ENCODE results near the gene ERMP1.
"Not testable (repeated sequence)": the region's sequence is repeated elsewhere in the genome, so short reads cannot be mapped to it uniquely, and the experiment has no call there.

Gene ERMP1, protein sequence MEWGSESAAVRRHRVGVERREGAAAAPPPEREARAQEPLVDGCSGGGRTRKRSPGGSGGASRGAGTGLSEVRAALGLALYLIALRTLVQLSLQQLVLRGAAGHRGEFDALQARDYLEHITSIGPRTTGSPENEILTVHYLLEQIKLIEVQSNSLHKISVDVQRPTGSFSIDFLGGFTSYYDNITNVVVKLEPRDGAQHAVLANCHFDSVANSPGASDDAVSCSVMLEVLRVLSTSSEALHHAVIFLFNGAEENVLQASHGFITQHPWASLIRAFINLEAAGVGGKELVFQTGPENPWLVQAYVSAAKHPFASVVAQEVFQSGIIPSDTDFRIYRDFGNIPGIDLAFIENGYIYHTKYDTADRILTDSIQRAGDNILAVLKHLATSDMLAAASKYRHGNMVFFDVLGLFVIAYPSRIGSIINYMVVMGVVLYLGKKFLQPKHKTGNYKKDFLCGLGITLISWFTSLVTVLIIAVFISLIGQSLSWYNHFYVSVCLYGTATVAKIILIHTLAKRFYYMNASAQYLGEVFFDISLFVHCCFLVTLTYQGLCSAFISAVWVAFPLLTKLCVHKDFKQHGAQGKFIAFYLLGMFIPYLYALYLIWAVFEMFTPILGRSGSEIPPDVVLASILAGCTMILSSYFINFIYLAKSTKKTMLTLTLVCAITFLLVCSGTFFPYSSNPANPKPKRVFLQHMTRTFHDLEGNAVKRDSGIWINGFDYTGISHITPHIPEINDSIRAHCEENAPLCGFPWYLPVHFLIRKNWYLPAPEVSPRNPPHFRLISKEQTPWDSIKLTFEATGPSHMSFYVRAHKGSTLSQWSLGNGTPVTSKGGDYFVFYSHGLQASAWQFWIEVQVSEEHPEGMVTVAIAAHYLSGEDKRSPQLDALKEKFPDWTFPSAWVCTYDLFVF

DNA sequence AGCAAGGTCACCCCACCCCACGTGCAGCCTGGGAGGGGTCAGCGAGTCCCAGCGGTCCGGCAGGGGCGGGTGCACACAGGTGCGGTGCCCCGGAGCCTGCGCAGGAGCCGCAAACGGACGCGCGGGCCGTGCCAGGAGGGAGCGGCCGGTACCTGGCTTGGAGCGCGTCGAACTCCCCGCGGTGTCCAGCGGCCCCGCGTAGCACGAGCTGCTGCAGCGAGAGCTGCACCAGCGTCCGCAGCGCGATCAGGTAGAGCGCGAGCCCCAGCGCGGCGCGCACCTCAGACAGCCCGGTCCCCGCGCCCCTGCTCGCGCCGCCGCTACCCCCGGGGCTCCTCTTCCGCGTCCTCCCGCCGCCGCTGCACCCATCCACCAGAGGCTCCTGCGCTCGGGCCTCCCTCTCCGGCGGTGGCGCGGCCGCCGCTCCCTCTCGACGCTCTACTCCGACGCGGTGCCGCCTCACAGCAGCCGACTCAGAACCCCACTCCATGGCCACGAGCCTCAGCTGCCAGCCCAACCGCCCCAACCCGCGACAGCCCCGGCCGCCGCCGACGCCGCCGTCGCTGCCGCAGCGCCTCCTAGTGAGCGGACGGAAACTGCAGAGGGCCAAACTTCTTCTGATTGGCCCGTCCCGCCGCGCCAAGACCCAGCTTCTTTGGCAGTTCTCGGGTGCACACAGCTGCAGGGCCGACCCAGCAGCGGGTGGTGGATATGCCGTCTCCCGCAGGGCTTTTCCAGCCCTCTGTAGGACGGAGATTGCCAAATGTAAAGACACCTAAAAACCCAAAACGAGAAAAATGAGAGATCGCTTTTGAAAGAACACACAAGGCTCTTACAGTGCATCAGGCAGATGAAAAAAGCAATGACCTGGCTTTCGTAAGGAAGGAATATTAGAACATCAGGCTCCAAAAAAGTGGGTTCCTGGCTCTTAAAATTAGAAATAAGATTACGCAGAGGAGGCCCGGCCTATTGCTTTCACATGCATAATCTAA is at the start of gene ERMP1:
Gene ERMP1, minus strand, starts transcription at position 580 of the 992 bp plus-strand sequence. Its CDS starts 90 bp downstream, at position 490.
- peak; percentile 92 to 94 for DNase-seq

DNA sequence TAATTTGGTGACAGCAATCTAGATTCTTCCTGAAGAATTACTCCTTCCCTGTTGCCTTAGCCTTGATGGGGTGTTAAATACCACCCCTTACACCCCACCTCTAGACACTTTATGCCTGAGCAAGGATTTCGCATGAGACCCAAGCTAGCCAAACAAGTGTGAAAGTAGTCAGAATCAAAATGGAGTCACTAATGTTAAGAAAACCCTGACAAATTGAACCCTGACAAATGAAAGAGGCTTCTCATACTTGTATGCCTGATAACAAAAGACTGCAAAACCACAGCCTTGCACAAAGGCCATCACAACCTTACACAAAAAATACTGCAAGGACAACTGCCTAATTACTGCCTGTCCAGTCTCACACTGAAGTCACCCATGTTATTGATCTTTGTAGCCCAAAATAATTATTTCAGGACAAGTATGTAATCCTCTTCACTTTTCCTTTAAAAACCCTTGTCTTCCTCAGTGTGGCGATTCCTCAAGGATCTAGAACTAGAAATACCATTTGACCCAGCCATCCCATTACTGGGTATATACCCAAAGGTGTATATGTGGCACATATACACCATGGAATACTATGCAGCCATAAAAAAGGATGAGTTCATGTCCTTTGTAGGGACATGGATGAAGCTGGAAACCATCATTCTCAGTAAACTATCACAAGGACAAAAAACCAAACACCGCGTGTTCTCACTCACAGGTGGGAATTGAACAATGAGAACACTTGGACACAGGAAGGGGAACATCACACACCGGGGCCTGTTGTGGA is 49.5 kb upstream of the ERMP1 start:
- not testable (repeated sequence) for DNase-seq

DNA sequence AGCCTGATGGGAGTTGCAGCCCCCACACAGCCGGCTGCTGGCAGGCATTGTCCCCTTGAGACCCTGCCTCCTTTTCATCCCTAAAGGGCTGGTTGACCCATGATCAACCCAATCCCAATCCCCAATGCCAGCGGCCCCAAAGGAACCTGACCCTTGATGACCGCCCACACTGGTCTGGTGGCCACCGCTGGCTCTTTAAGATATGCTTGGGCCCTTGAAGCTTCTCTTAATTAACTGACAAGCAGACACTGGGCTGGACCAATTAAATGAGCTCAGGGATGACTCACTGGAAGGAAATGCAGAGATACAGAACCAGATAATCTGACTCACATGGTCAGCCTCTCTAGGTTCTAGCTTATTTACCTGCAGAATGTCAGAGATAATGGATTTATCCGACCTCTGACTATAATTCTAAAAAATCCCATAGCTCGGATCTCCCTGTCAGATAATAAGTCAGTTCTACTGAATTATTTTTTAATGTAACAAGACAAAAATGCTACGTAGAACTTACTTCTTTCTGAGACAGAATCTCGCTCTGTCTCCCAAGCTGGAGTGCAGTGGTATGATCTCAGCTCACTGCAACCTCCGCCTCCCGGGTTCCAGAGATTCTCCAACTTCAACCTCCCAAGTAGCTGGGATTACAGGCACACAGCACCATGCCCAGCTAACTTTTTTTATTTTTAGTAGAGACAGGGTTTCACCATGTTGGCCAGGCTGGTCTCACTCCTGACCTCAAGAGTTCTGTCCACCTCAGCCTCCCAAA is 46.7 kb upstream of the ERMP1 start:
- DNase-seq, result no peak

- DNase-seq, result no peak
Measured at GRCh38 chr9:5876711-5877110, 43.8 kb upstream of the ERMP1 start.

DNA sequence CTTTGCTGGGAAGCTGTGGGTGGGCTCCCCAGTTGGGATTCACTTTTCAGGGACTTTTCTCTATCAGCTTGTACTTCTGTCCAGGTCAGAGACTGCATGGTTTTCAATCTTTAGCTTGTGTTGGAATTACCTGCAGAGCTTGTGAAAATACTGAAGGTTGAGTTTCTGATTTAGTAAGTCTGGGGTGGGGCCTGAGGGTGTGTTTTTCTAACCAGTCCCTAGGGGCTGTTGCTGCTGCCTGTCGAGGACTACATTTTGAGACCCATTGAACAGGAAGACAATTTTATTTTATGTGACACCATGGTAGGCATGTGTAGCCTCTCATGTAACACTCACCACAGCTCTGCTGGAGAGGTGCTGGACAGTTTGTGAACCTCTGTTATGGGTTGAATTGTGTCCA is 43.1 kb upstream of the ERMP1 start:
- DNase-seq, result no peak

DNA sequence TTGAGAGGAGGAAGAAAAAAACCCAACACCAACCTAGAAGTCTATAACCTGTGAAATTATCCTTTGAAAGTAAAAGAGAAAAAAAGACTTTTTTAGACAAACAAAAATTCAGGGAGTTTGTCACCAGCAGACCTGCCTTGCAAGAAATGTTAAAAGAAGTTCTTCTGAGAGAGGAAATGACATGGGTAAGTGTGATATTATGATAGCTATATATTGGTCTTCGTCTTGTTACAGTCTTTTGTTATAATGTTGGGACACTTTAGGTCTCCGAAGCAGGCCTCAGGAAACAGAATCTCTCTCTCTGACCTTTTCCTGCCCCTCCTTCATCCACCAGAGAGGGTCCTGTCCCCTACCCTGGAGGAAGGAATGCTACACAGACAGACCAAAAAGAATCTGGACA is 41.1 kb upstream of the ERMP1 start:
- no peak for DNase-seq

GRCh38 chr9:5873439-5873838 is 40.5 kb upstream of the ERMP1 start:
- no peak for DNase-seq

DNA sequence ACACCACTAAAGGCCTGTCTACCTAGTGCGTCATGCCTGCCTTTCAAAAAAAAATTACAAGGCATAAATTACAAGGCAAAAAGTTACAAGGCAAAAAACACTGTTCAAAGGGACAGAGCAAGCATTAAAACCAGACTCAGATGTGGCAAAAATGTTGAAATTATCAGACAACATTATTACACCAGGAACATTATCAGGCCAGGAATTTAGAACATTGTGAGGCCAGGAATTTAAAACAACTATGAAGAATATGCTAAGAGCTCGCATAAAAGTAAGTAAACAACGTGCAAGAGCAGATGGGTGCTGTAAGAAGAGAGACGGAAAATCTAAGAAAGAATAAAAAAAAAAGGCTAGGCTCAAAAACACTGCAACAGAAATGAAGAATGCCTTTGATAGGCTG is 39.6 kb upstream of the ERMP1 start:
- no peak for DNase-seq

DNA sequence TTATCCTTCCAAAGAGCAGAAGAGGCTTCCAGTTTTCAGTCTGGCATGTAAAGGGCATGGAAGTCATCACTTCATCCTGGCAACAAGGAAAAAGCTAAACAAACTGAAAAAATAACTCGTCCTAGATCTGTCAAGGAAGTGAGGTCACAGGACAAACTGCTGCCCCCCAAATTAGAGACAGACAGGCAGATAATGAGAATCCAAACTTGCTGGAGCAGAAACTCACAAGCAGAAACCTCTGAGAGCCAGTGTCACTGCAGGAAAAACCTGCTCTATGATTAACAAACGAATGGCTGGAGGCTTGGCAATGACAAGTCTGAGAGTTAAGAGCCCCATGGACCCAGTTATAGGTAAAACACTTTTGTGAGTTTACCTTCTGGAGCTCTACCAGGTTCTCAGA is 38.9 kb upstream of the ERMP1 start:
- no peak for DNase-seq

- DNase-seq, result no peak
Measured at GRCh38 chr9:5870691-5871090, 37.8 kb upstream of the ERMP1 start.

DNA sequence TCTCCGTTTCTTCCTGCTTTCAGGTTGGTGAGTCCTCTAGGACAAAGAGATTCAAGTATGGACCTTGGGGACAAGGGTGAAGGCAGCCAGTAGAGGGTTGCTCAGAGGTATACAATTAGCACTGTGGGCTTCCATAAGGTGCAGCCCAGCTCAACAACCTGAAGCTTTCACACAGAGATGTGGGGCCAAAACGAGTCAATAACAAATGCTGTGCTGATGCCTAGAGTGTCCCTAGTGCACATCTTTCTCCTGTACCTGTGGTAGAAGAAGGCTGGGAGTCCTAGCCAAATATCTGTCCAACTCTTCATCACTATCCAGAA is 37.1 kb upstream of the ERMP1 start:
- DNase-seq, result no peak

DNA sequence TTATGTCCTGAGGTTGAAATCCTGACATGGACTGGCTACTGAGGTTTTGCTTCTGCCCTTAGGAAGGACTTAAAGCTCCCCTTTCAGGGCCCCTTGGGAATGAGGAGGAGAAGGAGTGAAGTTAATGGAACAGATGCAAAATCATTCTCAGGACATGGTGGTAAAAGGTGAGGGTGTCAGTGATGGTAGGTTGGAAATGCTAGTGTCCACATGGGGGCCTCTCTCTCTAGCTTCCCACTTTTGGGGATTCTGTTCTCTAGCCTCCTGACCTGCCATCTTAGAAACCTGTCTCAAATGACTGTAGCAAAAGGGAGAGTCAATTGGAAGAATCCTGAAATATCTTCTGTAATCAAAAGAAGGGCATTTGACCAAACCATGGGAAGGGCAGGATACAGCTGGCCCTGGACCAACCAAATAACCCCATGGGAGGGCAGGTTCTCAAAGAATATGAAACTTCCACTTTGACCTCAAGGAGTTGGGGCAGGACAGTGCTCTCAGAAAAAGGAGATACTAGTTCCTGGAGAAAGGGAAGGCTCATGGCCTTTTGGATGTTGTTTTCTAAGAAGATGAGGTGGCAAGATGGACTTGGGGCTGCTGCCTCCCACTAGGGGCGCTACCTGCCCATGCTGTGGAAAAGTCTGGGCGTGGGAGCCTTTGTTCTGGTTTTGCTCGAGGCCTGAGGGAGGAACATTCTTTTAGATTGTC is 36.5 kb upstream of the ERMP1 start:
- peak; percentile 30 to 49 for DNase-seq

- DNase-seq, result no peak
Measured at GRCh38 chr9:5868235-5868634, 35.3 kb upstream of the ERMP1 start.

DNA sequence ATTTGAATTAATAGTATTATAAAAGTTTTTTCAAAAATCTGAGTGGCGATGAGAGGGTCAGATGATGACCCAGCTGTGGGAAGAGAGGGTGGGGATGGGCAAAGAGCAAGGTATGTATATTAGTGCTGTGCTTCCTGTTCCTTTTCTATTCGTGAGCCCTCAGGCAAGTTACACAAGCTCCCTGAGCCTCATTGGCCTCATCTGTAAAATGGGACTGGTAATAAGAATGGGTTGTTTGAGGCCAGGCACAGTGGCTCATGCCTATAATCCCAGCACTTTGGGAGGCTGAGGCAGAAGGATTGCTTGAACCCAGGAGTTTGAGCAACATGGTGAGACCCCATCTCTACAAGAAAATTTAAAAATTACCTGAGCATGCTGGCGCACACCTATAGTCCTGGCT is 33.8 kb upstream of the ERMP1 start:
- DNase-seq, result no peak

DNA sequence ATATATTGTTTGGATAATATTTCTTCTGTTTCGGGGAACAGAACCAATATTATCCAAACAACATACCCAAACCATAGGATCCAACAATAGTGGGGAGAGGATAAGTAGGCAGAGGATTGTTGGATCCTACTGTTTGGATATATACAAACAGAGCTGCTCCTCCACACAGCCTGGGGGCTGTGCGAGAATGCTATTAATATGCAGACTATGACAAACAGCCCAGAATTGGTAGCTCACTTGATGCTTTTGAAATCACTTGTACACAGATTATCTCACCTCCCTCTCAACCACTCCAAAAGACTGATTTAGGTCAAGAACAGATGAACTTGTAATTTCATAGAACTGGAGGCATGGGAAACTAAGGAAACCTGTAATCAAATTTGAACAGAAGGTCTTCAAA is 33.4 kb upstream of the ERMP1 start:
- DNase-seq, result no peak

DNA sequence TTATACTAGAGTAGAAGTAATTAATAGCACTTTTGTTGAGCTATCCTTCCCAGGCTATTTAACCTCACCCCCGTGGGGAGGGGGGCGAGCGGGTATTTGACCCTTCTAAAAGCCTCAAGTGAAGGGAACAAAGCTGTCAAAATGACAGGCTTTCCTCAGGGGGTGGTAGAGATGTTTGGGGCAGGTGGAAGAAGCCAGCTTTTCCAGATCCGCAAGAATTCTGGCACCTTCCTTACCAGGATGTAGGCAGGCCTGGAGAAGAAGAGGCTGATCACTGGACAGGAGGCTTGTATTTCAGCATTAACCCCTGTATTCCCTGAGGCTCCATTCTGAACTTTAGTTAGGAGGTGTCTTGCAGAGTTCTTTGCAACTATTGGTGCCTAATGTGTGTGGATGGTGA is 31.5 kb upstream of the ERMP1 start:
- DNase-seq, result no peak

GRCh38 chr9:5863092-5863746 is 30.3 kb upstream of the ERMP1 start:
- DNase-seq, result no peak

GRCh38 chr9:5858833-5859232 is 25.9 kb upstream of the ERMP1 start:
- DNase-seq, result no peak

- no peak for DNase-seq
Measured at GRCh38 chr9:5857928-5858327, 25.0 kb upstream of the ERMP1 start.

All from stimulated activated CD4-positive, alpha-beta T cell treated with anti-CD3 and anti-CD28 coated beads, Interleukin-2, amount 100 ng/mL, for 24 hours (primary cell).